Measurements from ENCODE around the gene HIRIP3. TPM values are rescaled to one million over a fixed set of nuclear protein-coding genes. Genes with fewer than 3 reads are reported as not detected.

HIRIP3 gene
- total RNA-seq, 6 experiments from 2014 or later = 5.2 to 12.9 (median 9.0) TPM

- DNase-seq = no peak
- no peak for ATAC-seq
- Histone ChIP-seq H3K4me1 (no peaks in the 10 kb centered on the region), H3K27ac (no peak overlapping the region), H3K36me3 (peaks cover 0 to 3% (median 0%) of the 10 kb centered on the region in 4 donors), H3K4me3 (no peak overlapping the region), H3K27me3 (no peaks in the 10 kb centered on the region), H3K9me3 (no peaks in the 10 kb centered on the region)
- TF ChIP-seq CTCF (IDR thresholded peaks at IDR 0.05) = no peak
- no peak for TF ChIP-seq POLR2A (IDR thresholded peaks at IDR 0.05)
- intact Hi-C loops (cut with DNase I) = no loop called here
- 82% methylated on average over 12 of the region's 19 CpGs for WGBS (ENCODE audit: insufficient coverage, low coverage, low lambda C conversion rate, missing lambda C conversion rate)
Observed at GRCh38 chr16:30002614-30003346, 7.4 kb upstream of the HIRIP3 start.

- DNase-seq (no peak), ATAC-seq (no peak)
- no peak overlapping the region for H3K27ac ChIP-seq
- H3K4me3 ChIP-seq = no peak overlapping the region
- H3K9me3 ChIP-seq = no peaks in the 10 kb centered on the region
- TF ChIP-seq CTCF (IDR thresholded peaks at IDR 0.05) (no peak), POLR2A (IDR thresholded peaks at IDR 0.05) (no peak)
- intact Hi-C loops (cut with DNase I) = no loop called here
- H3K27me3 ChIP-seq = no peaks in the 10 kb centered on the region
- H3K36me3 ChIP-seq = peaks cover 0 to 3% (median 0%) of the 10 kb centered on the region in 4 donors
- H3K4me1 ChIP-seq = peaks cover 0 to 6% (median 3%) of the 10 kb centered on the region in 4 donors
- 78% methylated on average over 15 of the region's 33 CpGs for WGBS (ENCODE audit: insufficient coverage, low coverage, low lambda C conversion rate, missing lambda C conversion rate)
Observed at GRCh38 chr16:30000735-30001631, 5.6 kb upstream of the HIRIP3 start.

GRCh38 chr16:29999605-30000004, 4.2 kb upstream of the HIRIP3 start:
- 81% methylated on average over 6 of the region's 6 CpGs for WGBS (ENCODE audit: insufficient coverage, low coverage, low lambda C conversion rate, missing lambda C conversion rate)
- Histone ChIP-seq H3K27ac (no peak overlapping the region), H3K4me1 (peaks cover 0 to 10% (median 4%) of the 10 kb centered on the region in 4 donors), H3K27me3 (no peaks in the 10 kb centered on the region), H3K4me3 (no peak overlapping the region), H3K9me3 (no peaks in the 10 kb centered on the region), H3K36me3 (peaks cover 0 to 3% (median 0%) of the 10 kb centered on the region in 4 donors)
- intact Hi-C loops (cut with DNase I) = loop anchor here in 1 of 2 donors (10.0 kb wide), 1 partner anchor 185 kb away; the partner anchor contains the start of genes PAGR1 and PRRT2
- DNase-seq (no peak), ATAC-seq (no peak)
- TF ChIP-seq CTCF (IDR thresholded peaks at IDR 0.05) (no peak), POLR2A (IDR thresholded peaks at IDR 0.05) (no peak)

- Histone ChIP-seq H3K4me3 (peak overlapping the region; percentile 68 to 94 (median 76)), H3K27ac (peak overlapping the region in 1 of 3 donors; percentile 95), H3K27me3 (no peaks in the 10 kb centered on the region), H3K4me1 (peaks cover 0 to 18% (median 6%) of the 10 kb centered on the region in 4 donors), H3K36me3 (peaks cover 0 to 15% (median 7%) of the 10 kb centered on the region in 4 donors), H3K9me3 (no peaks in the 10 kb centered on the region)
- no peak for ATAC-seq
- 64% methylated on average over 3 of the region's 9 CpGs for whole genome bisulfite sequencing (ENCODE audit: insufficient coverage, low coverage, low lambda C conversion rate, missing lambda C conversion rate)
- no peak for TF ChIP-seq CTCF (IDR thresholded peaks at IDR 0.05)
- no peak for TF ChIP-seq POLR2A (IDR thresholded peaks at IDR 0.05)
- intact Hi-C loops (cut with DNase I) = loop anchor here in 1 of 2 donors (10.0 kb wide), 1 partner anchor 182 kb away; the partner anchor contains the start of genes PAGR1 and PRRT2
- no peak for DNase-seq
Observed at GRCh38 chr16:29996766-29997250, 1.4 kb upstream of the HIRIP3 start.

All from right lobe of liver (tissue), 6 donors.